ENCODE measurements around the gene SLC35F1.
A peak's percentile ranks its signal among the peaks of the same experiment; 100 is the strongest.
"Not testable (repeated sequence)": the region's sequence is repeated elsewhere in the genome, so short reads cannot be mapped to it uniquely, and the experiment has no call there.

The SLC35F1 gene

DNA sequence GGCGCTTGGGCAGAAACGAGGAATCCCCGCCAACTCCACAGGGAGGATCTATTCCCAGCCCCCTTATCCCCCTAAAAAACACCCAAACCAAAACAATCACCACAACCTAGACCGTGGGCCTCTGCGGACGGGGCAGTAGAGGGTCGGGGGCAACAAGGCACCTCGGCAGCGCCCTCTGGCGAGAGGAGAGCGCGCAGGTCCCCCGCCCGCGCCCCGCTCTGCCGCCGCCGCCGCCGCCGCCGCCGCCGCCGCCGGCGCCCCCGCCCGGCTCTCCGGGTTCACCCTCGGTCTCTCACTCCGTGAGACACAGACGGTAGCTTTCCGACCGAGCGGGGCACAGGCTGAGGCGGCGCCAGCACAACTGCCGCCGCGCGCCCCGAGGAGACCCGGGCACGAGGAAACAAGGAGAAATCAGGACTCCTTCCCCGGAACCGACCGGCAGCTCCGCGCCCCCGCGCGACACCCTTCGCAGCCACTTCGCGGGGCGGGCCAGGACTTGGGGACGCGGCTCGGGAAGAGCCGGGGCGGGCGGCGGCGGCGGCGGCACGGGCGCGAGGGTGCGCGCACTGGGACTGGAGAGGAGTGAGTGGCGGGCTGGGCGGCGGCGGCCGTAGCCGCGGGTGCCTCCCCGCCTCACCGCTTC is at the start of gene SLC35F1:
Gene SLC35F1 (plus strand): TSS at position 307 of the 643 bp plus-strand sequence.
- H3K9me2 ChIP-seq (ENCODE audit: low read depth, low read length) = no peaks in the 10 kb centered on the region
- H3K27ac ChIP-seq (ENCODE audit: low read depth, low read length, poor library complexity, severe bottlenecking) = no peak within 1 kb of the TSS
- peak within 1 kb of the TSS; percentile 45 for H3K4me3 ChIP-seq (ENCODE audit: low read depth, low read length, poor library complexity, severe bottlenecking)
- no peaks in the 10 kb centered on the region for H3K79me2 ChIP-seq (ENCODE audit: insufficient read depth, low read length)
- no peaks in the 10 kb centered on the region for H3K27me3 ChIP-seq (ENCODE audit: insufficient read depth, low read length)
- peak within 1 kb of the TSS; percentile 47; the same call in 1 of the 2 replicates for H3K4me2 ChIP-seq (ENCODE audit: low read length)
- H2AFZ ChIP-seq (ENCODE audit: low read length) = no peak within 1 kb of the TSS
- no peaks in the 10 kb centered on the region for H3K36me3 ChIP-seq (ENCODE audit: insufficient read depth, low read length)
- H3K9ac ChIP-seq (ENCODE audit: low read length) = no peak within 1 kb of the TSS
- no peaks in the 10 kb centered on the region for H3F3A ChIP-seq (ENCODE audit: insufficient read depth, low read length)
- TF ChIP-seq, protein P1, sequence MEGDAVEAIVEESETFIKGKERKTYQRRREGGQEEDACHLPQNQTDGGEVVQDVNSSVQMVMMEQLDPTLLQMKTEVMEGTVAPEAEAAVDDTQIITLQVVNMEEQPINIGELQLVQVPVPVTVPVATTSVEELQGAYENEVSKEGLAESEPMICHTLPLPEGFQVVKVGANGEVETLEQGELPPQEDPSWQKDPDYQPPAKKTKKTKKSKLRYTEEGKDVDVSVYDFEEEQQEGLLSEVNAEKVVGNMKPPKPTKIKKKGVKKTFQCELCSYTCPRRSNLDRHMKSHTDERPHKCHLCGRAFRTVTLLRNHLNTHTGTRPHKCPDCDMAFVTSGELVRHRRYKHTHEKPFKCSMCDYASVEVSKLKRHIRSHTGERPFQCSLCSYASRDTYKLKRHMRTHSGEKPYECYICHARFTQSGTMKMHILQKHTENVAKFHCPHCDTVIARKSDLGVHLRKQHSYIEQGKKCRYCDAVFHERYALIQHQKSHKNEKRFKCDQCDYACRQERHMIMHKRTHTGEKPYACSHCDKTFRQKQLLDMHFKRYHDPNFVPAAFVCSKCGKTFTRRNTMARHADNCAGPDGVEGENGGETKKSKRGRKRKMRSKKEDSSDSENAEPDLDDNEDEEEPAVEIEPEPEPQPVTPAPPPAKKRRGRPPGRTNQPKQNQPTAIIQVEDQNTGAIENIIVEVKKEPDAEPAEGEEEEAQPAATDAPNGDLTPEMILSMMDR (IDR thresholded peaks at IDR 0.05; ENCODE audit: low read length) = peak; percentile 27; the same call in 1 of the 2 replicates
- no peak for TF ChIP-seq EZH2 (IDR thresholded peaks at IDR 0.05; ENCODE audit: borderline replicate concordance, low read length)
- H4K20me1 ChIP-seq (ENCODE audit: insufficient read depth, low read length) = no peaks in the 10 kb centered on the region
- no peaks in the 10 kb centered on the region for H3K9me3 ChIP-seq (ENCODE audit: low read length)
- H3K4me1 ChIP-seq (ENCODE audit: insufficient read depth, low read length, severe bottlenecking) = no peaks in the 10 kb centered on the region

DNA sequence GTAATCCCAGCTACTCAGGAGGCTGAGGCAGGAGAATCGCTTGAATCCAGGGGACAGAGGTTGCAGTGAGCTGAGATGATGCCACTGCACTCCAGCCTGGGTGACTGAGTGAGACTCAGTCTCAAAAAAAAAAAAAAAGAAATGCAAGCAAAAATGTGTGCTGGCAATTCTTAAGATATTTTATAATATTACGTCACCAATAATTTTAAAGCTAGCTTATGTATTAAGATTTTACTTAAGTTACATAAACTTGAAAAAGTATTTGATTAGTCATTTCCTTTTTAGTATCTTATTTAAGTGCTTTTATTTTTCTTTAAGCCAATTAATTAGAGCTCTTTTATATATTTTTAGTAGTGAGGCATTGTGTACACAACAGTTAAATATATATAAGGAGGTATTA is 48.5 kb upstream of the SLC35F1 start:
- not testable (repeated sequence) for H3K36me3 ChIP-seq (ENCODE audit: insufficient read depth, low read length); H3K27ac ChIP-seq (ENCODE audit: low read depth, low read length, poor library complexity, severe bottlenecking); H3K9ac ChIP-seq (ENCODE audit: low read length); H2AFZ ChIP-seq (ENCODE audit: low read length); H4K20me1 ChIP-seq (ENCODE audit: insufficient read depth, low read length); H3K9me3 ChIP-seq (ENCODE audit: low read length); H3K4me3 ChIP-seq (ENCODE audit: low read depth, low read length, poor library complexity, severe bottlenecking); H3K4me2 ChIP-seq (ENCODE audit: low read length); H3K4me1 ChIP-seq (ENCODE audit: insufficient read depth, low read length, severe bottlenecking); H3K27me3 ChIP-seq (ENCODE audit: insufficient read depth, low read length); H3K79me2 ChIP-seq (ENCODE audit: insufficient read depth, low read length); H3K9me2 ChIP-seq (ENCODE audit: low read depth, low read length); H3F3A ChIP-seq (ENCODE audit: insufficient read depth, low read length)

DNA sequence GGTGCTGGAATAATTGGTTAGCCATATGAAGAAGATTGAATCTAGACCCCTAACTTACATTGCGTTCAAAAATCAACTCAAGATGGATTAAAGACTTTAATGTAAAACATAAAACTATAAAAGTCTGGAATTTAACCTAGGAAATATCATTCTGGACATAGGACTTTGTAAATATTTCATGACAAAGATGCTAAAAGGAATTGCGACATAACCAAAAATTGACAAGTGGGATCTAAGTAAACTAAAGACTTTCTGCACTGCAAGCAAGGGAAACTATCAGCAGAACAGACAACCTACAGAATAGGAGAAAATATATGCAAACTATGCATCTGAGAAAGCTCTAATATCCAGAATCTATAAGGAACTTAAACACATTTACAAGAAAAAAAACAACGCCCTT is 45.5 kb upstream of the SLC35F1 start:
- Histone ChIP-seq H3K4me1 (ENCODE audit: insufficient read depth, low read length, severe bottlenecking) (no peaks in the 10 kb centered on the region), H3K36me3 (ENCODE audit: insufficient read depth, low read length) (no peaks in the 10 kb centered on the region), H3K27ac (ENCODE audit: low read depth, low read length, poor library complexity, severe bottlenecking) (no peak overlapping the region), H3K9me2 (ENCODE audit: low read depth, low read length) (no peaks in the 10 kb centered on the region), H3K9ac (ENCODE audit: low read length) (no peak overlapping the region), H4K20me1 (ENCODE audit: insufficient read depth, low read length) (no peaks in the 10 kb centered on the region), H3K27me3 (ENCODE audit: insufficient read depth, low read length) (no peaks in the 10 kb centered on the region), H3K4me2 (ENCODE audit: low read length) (no peak overlapping the region), H3K79me2 (ENCODE audit: insufficient read depth, low read length) (no peaks in the 10 kb centered on the region), H2AFZ (ENCODE audit: low read length) (no peak overlapping the region), H3K9me3 (ENCODE audit: low read length) (no peaks in the 10 kb centered on the region), H3F3A (ENCODE audit: insufficient read depth, low read length) (no peaks in the 10 kb centered on the region), H3K4me3 (ENCODE audit: low read depth, low read length, poor library complexity, severe bottlenecking) (no peak overlapping the region)
- TF ChIP-seq, protein P1 (IDR thresholded peaks at IDR 0.05; ENCODE audit: low read length) = no peak
- TF ChIP-seq EZH2 (IDR thresholded peaks at IDR 0.05; ENCODE audit: borderline replicate concordance, low read length) = no peak

DNA sequence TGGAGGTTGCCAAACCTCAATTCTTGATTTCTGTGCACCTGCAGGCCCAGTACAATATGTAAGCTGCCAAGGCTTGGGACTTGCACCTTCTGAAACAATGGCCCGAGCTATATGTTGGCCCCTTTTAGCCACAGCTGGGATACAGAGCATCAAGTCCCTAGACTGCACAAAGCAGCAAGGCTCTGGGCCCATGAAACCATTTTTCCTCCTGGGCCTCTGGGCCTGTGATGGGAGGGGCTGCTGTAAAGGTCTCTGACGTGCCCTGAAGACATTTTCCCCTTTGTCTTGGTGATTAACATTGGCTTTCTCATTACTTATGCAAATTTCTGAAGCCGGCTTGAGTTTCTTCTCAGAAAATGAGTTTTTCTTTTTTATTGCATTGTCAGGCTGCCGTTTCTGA is 40.5 kb upstream of the SLC35F1 start:
- Histone ChIP-seq H3K27me3 (ENCODE audit: insufficient read depth, low read length) (no peaks in the 10 kb centered on the region), H3F3A (ENCODE audit: insufficient read depth, low read length) (no peaks in the 10 kb centered on the region)

More for the DNA sequence above, 40.5 kb upstream of the SLC35F1 start:
- H3K4me1 ChIP-seq (ENCODE audit: insufficient read depth, low read length, severe bottlenecking) = no peaks in the 10 kb centered on the region
- no peak overlapping the region for H3K9ac ChIP-seq (ENCODE audit: low read length)
- no peak overlapping the region for H2AFZ ChIP-seq (ENCODE audit: low read length)
- no peaks in the 10 kb centered on the region for H3K9me2 ChIP-seq (ENCODE audit: low read depth, low read length)
- no peaks in the 10 kb centered on the region for H4K20me1 ChIP-seq (ENCODE audit: insufficient read depth, low read length)
- H3K27ac ChIP-seq (ENCODE audit: low read depth, low read length, poor library complexity, severe bottlenecking) = no peak overlapping the region
- no peaks in the 10 kb centered on the region for H3K79me2 ChIP-seq (ENCODE audit: insufficient read depth, low read length)
- TF ChIP-seq EZH2 (IDR thresholded peaks at IDR 0.05; ENCODE audit: borderline replicate concordance, low read length) = no peak
- TF ChIP-seq, protein P1 (IDR thresholded peaks at IDR 0.05; ENCODE audit: low read length) = no peak
- no peak overlapping the region for H3K4me3 ChIP-seq (ENCODE audit: low read depth, low read length, poor library complexity, severe bottlenecking)
- no peaks in the 10 kb centered on the region for H3K36me3 ChIP-seq (ENCODE audit: insufficient read depth, low read length)
- no peaks in the 10 kb centered on the region for H3K9me3 ChIP-seq (ENCODE audit: low read length)
- no peak overlapping the region for H3K4me2 ChIP-seq (ENCODE audit: low read length)
